ENCODE results near the gene PIGW. TPM values are rescaled to one million over a fixed set of nuclear protein-coding genes. Genes with fewer than 3 reads are reported as not detected.

Gene PIGW
- total and polyA plus RNA-seq, 2 experiments from 2014 or later = 5.5 to 15.8 TPM

GRCh38 chr17:36486204-36487194 is 48.3 kb upstream of the PIGW start, which contains the start of gene ZNHIT3:
ZNHIT3 (plus strand) TSS chr17:36486681; CDS start chr17:36486700, 19 bp downstream.
- Histone ChIP-seq H3K27ac (ENCODE audit: low read depth) (0 out of 2 replicates have a peak within 1 kb of the TSS, but pooled peaks have one; percentile 70), H4K20me1 (replicated peaks; ENCODE audit: insufficient read depth) (peaks cover 36% of the 10 kb centered on the region; the same call in 1 of the 2 replicates), H3K27me3 (ENCODE audit: insufficient read depth) (peaks cover 32% of the 10 kb centered on the region), H3F3A (replicated peaks; ENCODE audit: low read depth) (0 out of 2 replicates have a peak, but pooled peaks cover 3% of the 10 kb centered on the region), H3K36me3 (ENCODE audit: insufficient read depth) (no peaks in the 10 kb centered on the region), H3K9me2 (ENCODE audit: insufficient read depth) (no peaks in the 10 kb centered on the region), H3K4me2 (peak within 1 kb of the TSS; percentile 94), H3K4me1 (ENCODE audit: insufficient read depth) (peaks cover 5% of the 10 kb centered on the region), H3K4me3 (peak within 1 kb of the TSS; percentile 87), H2AFZ (peak within 1 kb of the TSS; percentile 95), H3K79me2 (replicated peaks; ENCODE audit: insufficient read depth) (peaks cover 47% of the 10 kb centered on the region)
- Mint-ChIP-seq H3K9me3 (peaks cover 15% of the 10 kb centered on the region), H3K27ac (peak within 1 kb of the TSS; percentile 99), H3K4me1 (peaks cover 19% of the 10 kb centered on the region), H3K27me3 (ENCODE audit: insufficient read depth, low read depth, poor library complexity) (peaks cover 33% of the 10 kb centered on the region), H3K4me3 (peak within 1 kb of the TSS; percentile 100), H3K36me3 (ENCODE audit: low read depth) (peaks cover 22% of the 10 kb centered on the region)
- ATAC-seq (peak; percentile 74), DNase-seq (ENCODE audit: low spot score) (peak; percentile 98)
- TF ChIP-seq ETS1 (IDR thresholded peaks at IDR 0.05) (peak; percentile 85), REST (IDR thresholded peaks at IDR 0.05; ENCODE audit: unreplicated experiment) (peak; percentile 29), ZNF331 (CRISPR knock-in tag; IDR thresholded peaks at IDR 0.05; ENCODE audit: low read depth) (no peak), POLR2AphosphoS5 (IDR thresholded peaks at IDR 0.05; ENCODE audit: low read depth) (peak; percentile 94), EZH2phosphoT487 (IDR thresholded peaks at IDR 0.05; ENCODE audit: unreplicated experiment) (no peak), CREB1 (CRISPR knock-in tag; IDR thresholded peaks at IDR 0.05; ENCODE audit: low read depth) (peak; percentile 75), NANOG (IDR thresholded peaks at IDR 0.05; ENCODE audit: borderline replicate concordance) (no peak), ZNF462 (CRISPR knock-in tag; IDR thresholded peaks at IDR 0.05) (no peak)
